Measurements from ENCODE around the gene CTDSPL.
A peak's percentile ranks its signal among the peaks of the same experiment; 100 is the strongest.

The CTDSPL gene

DNA sequence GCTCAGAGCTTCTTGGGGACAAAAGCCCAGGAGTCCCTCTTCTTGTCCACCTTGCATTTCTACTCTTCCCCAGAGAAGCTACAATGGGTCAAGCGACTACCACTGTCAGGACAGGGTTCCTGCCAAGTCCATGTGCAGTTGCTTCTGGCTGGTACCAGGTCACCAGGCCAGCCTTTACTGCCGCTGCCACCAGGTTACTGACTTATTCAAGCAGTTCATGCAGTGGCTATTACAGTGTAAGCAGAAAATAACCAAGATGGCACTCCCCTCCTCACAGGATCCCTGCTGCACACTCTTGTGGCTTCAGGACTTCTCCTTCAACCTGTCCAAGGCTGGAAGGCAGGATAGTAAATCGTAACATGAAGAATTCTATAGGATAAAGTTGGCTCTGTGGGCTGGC lies 42.1 kb downstream of the CTDSPL start:
- DNase-seq (ENCODE audit: low read depth), result no peak
- TF ChIP-seq, protein P1, sequence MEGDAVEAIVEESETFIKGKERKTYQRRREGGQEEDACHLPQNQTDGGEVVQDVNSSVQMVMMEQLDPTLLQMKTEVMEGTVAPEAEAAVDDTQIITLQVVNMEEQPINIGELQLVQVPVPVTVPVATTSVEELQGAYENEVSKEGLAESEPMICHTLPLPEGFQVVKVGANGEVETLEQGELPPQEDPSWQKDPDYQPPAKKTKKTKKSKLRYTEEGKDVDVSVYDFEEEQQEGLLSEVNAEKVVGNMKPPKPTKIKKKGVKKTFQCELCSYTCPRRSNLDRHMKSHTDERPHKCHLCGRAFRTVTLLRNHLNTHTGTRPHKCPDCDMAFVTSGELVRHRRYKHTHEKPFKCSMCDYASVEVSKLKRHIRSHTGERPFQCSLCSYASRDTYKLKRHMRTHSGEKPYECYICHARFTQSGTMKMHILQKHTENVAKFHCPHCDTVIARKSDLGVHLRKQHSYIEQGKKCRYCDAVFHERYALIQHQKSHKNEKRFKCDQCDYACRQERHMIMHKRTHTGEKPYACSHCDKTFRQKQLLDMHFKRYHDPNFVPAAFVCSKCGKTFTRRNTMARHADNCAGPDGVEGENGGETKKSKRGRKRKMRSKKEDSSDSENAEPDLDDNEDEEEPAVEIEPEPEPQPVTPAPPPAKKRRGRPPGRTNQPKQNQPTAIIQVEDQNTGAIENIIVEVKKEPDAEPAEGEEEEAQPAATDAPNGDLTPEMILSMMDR (IDR thresholded peaks at IDR 0.05; ENCODE audit: insufficient read depth, low read depth, low read length, missing control alignments), result no peak
- H3K4me3 ChIP-seq (ENCODE audit: low read depth, low read length), result no peak overlapping the region

DNA sequence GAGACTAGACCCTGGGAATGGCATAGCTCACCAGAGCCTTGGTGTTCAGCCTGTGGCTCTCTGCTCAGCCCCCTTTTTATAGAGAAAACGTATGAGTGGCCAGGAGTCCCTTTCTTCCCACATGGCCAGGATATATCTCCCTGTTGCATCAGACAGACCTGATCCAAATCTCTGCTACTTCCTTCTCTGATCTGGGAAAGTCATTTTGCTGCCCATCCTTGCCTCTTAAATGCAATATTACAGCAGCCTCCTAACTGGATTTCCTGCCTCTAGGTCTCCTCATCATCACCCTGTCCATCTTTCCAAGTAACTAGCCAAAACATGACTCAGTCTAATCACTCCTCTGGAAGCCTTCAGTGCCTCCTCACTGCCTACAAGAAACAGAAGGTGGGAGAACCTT lies 42.9 kb downstream of the CTDSPL start:
- DNase-seq (ENCODE audit: low read depth), result no peak
- TF ChIP-seq, protein P1 (IDR thresholded peaks at IDR 0.05; ENCODE audit: insufficient read depth, low read depth, low read length, missing control alignments), result no peak
- no peak overlapping the region for H3K4me3 ChIP-seq (ENCODE audit: low read depth, low read length)

DNA sequence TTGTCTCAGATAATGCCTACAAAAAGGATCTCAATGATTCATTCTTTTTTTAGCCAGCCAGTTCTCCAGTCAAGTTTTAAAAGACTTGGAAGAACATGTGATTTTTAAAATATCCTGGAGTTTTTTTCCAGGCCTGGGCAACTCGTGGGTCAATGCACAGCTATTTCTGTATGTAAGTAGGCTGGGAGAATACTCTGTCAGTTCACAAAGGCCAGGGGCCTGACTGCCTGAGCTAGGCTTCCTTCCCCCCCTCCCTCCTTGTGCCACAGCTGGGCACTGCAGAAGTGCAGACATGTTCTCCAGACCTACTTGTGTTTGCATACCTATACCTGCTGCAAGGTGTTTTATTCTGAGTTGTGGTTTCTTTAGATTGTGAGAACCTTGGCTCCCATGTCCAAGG lies 43.7 kb downstream of the CTDSPL start:
- H3K4me3 ChIP-seq (ENCODE audit: low read depth, low read length), result no peak overlapping the region
- TF ChIP-seq, protein P1 (IDR thresholded peaks at IDR 0.05; ENCODE audit: insufficient read depth, low read depth, low read length, missing control alignments), result no peak
- no peak for DNase-seq (ENCODE audit: low read depth)

DNA sequence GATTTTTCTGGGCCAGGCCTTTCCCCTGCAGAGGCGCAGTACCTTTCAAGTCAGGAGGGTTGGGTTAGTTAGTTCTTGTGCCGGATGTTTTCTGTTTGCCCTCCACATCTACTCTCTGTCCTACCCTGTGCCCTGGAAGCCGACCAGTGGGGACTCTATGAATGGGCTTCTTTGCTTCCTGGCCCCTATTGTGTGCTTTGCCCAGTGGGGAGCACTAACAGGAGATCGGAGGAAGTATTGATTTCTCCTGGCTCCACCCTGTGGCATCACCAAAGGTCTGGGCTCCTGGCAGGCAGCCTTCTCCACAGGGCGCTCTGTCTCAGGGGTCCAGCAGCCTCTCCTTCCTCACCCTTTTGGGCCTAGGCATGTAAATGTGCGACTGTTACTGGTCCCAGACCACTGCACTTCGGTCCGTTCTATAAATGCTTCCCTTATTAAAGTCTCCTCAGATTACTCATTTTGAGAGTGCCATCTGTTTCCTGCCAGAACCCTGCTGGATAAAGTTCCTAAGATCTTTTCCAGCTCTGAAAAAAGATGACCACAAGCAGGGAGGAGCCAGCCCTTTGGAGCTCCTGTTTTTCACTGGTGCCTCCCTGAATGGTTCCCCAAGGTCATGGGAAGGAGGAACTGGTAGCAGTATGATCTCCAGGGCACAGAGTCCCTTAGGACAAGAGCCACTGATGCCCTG lies 44.5 kb downstream of the CTDSPL start:
- TF ChIP-seq, protein P1 (IDR thresholded peaks at IDR 0.05; ENCODE audit: insufficient read depth, low read depth, low read length, missing control alignments), result no peak
- H3K4me3 ChIP-seq (ENCODE audit: low read depth, low read length), result no peak overlapping the region
- DNase-seq (ENCODE audit: low read depth), result no peak

DNA sequence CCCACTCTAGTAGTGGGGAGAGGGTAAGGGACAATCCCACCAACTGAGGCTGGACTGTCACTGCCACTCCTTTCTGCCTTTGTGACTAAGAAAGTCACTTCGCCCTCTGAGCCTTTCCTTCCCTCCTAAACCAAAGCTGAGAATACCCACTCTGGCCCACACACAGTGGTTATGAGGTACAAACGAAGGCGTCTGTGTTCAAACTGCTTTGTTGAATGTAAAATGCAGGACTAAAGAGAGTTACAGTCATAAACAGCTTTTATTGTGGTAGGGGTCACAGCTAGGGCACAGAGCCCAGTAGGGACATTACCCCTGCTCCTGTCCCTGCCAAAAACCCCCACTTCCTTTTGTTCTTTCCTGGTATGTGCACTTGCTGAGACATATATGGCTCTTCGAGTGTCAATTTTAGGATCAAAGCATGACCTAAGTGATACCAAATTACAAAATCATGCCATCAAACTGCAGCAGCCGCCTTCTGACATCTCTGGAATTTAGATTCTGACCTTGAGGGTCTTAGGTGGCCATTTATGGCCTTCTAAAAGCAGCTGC lies 45.1 kb downstream of the CTDSPL start:
- peak; percentile 62 for DNase-seq (ENCODE audit: low read depth)
- TF ChIP-seq, protein P1 (IDR thresholded peaks at IDR 0.05; ENCODE audit: insufficient read depth, low read depth, low read length, missing control alignments), result no peak
- no peak overlapping the region for H3K4me3 ChIP-seq (ENCODE audit: low read depth, low read length)

DNA sequence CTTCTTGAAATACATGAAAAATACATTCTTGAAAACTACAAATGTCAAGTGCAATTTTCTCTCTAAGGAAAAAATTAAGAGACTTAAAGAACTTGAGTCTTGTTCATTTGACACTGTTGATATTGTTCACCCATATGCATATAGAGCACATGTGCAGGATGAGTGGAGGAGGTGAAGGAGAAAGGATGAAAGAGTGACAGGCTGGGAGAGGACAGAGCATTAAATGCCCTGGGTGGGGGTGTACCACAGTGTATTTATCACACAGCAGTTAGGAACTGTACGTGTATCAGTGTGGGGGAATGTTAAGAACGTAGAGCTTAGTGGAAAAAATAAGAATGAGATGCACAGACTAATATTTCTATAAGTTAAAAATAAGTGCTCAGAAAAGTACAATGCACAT lies 45.7 kb downstream of the CTDSPL start:
- no peak for DNase-seq (ENCODE audit: low read depth)
- TF ChIP-seq, protein P1 (IDR thresholded peaks at IDR 0.05; ENCODE audit: insufficient read depth, low read depth, low read length, missing control alignments), result no peak
- no peak overlapping the region for H3K4me3 ChIP-seq (ENCODE audit: low read depth, low read length)

DNA sequence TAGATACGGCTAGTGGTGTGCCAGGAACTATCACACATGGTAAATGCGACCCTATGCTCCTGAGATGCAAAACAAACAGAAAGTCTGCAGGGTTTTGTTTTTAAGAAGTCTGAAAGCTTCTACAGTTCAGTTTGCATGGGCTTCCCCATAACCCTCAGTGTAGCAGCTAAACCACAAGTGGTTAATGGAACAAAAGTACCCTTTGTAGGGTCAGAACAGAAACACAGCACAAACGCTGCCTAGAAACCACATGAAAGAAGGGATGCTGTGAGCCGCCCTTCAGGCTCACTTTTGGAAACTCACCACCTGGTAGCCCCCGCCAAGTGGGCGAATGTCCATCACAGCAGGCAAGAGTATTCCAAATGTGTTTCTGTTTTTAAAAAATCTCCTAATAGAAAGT lies 46.2 kb downstream of the CTDSPL start:
- DNase-seq (ENCODE audit: low read depth), result peak; percentile 92
- TF ChIP-seq, protein P1 (IDR thresholded peaks at IDR 0.05; ENCODE audit: insufficient read depth, low read depth, low read length, missing control alignments), result no peak
- H3K4me3 ChIP-seq (ENCODE audit: low read depth, low read length), result no peak overlapping the region
